Esophagus muscularis mucosa (tissue), 3 donors: ENCODE results near the gene USP48.

Experiments
- POLR2AphosphoS5 ChIP-seq, 2 donors: sonication (generic); formaldehyde crosslinking; IDR thresholded peaks; one replicate each; pipeline ENCODE4 v1.6.1; 2017; ENCODE audit warnings: antibody characterized with exemption in 2 of 2
- TF ChIP-seq, protein P1 (sequence below), 3 experiments: fragments of 200-600 bp in 2 of 3; fragments of 450-650 bp in 1 of 3; sonication (generic) in 2 of 3; IDR thresholded peaks; one replicate each; pipeline ENCODE4 v1.5.1; 2017 to 2019; ENCODE audit warnings: antibody characterized with exemption in 3 of 3, mild to moderate bottlenecking in 2 of 3, moderate library complexity in 1 of 3

DNA sequence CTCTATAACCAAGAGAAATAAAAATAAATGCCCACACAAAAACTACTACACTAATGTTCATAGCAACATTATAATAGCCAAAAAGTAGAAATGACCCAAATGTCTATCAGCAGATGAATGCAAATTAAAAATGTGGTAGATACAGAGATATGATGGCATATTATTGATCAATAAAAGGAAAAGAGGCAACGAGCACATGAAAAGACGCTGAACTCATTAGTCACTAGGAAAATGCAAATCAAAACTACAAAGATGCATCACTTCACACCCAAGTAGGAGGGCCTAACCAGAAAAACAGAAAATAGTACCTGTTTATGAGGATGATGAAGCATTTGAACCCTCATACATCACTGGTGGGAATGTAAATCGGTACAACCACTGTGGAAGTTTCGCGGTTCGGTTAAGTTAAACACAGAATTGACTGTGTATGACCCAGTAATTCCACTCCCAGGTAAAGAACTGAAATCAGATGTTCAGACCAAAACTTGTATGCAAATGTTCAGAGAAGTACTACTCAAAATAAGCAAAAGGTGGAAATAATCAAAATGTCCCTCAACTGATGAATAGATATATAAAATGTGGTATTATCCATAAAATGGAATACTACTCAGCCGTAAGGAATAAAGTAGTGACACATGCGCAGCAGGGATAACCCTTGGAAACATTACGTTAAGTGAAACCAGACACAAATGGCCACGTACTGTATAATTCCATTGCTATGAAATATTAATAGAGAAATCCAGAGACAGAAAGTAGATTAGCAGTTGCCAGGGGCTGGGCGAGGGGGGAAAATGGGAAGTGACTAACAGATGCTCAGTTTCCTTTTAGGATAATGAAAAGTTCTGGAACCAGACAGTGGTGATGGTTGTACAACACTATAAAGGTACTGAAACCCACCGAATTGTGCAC, 3.1 kb downstream of the USP48 start:
- TF ChIP-seq, protein P1, sequence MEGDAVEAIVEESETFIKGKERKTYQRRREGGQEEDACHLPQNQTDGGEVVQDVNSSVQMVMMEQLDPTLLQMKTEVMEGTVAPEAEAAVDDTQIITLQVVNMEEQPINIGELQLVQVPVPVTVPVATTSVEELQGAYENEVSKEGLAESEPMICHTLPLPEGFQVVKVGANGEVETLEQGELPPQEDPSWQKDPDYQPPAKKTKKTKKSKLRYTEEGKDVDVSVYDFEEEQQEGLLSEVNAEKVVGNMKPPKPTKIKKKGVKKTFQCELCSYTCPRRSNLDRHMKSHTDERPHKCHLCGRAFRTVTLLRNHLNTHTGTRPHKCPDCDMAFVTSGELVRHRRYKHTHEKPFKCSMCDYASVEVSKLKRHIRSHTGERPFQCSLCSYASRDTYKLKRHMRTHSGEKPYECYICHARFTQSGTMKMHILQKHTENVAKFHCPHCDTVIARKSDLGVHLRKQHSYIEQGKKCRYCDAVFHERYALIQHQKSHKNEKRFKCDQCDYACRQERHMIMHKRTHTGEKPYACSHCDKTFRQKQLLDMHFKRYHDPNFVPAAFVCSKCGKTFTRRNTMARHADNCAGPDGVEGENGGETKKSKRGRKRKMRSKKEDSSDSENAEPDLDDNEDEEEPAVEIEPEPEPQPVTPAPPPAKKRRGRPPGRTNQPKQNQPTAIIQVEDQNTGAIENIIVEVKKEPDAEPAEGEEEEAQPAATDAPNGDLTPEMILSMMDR (IDR thresholded peaks at IDR 0.05), result no peak
- no peak for TF ChIP-seq POLR2AphosphoS5 (IDR thresholded peaks at IDR 0.05)
